Epithelial cell of prostate (primary cell): ENCODE measurements around the gene RB1.

Experiments used
- DNase-seq: peaks from one replicate; pipeline ENCODE4 v3.0.0-alpha.2; 2011; ENCODE audit warnings: low read depth, low spot score
- H3K27ac ChIP-seq: fragments of 450-650 bp; 2 replicates; pipeline ENCODE4 v1.5.1; 2017; ENCODE audit warnings: mild to moderate bottlenecking

The RB1 gene

DNA sequence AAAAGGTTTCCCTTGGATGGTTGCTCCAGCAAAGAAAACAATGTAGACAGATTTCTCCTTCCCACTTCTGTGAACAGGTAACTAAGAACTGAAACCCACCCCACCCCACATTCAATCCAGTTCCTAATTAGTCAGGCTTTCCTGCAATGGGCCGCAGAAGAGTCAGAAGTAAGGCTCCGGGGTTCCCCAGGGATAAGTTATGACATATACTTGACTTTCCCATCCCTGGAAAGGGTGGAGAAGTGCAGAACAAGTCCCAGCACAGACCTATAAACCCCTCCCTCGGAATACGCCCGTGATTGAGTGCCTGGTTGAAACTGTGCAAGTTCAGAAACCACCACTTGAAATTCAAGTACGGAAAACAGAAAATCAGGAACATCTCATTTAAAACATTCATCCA lies 204.5 kb downstream of the RB1 start:
- peak; percentile 97 for DNase-seq
- H3K27ac ChIP-seq, result peak overlapping the region; percentile 95

DNA sequence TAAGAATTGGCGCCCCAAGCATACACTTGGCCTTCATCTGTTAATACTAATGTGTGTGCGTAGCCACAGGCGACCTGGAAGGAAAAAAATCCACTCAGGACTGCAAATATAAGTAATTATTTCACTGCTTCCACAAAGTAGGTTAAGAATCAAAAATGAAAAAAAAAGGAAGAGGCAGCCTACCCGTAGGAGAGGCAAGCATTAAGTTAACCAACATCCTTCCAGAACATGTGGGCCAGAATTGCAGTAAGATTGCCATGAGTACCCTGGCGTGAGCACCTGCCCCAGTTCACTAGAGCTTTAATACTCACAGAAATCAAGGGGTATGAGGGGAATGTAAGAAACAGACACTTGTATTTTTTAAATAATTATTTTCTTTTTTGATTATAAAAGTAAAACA lies 207.1 kb downstream of the RB1 start:
- no peak for DNase-seq
- no peak overlapping the region for H3K27ac ChIP-seq

DNA sequence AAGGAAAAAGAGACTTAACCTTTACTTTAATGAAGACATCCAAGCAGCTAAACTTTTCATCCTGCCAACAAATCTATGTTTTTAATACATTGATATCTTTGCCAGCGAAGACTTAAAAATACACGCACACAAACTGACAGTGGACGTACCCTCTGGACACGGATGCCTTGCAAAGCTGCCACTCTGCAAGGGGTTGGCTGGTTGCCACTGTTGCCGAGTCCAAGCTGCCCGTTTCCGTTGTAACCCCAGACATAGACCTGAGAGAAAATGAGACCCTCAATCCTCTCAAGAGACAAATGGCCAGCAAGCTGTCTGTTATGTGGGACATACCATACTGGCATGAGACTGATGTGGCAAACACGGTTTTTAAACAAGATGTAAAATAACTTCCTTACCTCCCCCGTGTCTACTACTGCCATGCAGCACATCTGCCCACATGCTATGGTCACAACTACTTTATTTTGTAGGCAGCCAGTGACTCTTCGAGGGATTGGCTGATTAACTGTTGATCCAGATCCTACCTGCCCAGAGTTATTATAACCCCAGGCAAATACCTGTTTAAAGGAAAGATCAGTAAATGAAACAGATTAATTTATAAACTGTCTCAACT lies 208.2 kb downstream of the RB1 start:
- no peak overlapping the region for H3K27ac ChIP-seq

DNA sequence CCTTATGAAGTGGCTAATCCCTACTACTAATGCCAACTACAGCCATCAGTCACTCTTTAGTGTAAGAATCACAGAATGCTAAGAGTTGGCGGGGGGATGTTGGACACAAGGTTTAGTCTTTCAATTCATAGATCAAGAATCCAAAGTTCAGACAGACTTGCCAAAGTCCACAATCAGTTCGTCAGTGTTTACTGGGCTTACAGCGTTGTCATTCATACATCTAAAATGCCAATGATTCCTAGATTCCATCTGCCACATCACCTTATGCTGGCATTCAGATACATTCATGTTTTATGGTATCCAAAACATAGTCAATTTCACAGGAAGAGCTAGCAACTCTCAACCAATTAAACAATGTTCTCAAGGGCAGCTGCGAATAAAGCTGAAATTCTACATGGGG lies 211.2 kb downstream of the RB1 start:
- no peak for DNase-seq
- no peak overlapping the region for H3K27ac ChIP-seq

More for the DNA sequence above, 208.2 kb downstream of the RB1 start:
- DNase-seq, result no peak

DNA sequence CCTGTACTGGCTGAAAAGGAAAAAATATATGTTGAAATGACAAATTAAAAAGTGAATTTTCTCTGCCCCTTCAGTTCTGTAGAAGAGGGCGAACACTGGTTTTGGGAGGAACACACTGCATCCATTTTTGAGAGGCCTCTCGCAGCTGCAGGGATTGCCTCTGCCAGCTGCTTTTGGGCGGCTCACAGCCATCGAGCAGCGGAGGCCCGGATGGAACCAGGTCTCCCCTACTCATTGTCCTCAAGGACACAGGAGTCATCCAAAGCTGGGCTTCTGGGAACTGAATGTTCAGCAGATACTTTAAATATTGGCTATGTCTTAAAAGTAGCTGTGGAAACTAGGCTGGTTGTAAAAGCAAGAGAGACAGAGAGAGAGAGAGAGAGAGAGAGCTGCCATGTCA lies 212.2 kb downstream of the RB1 start:
- no peak overlapping the region for H3K27ac ChIP-seq
- DNase-seq, result no peak

DNA sequence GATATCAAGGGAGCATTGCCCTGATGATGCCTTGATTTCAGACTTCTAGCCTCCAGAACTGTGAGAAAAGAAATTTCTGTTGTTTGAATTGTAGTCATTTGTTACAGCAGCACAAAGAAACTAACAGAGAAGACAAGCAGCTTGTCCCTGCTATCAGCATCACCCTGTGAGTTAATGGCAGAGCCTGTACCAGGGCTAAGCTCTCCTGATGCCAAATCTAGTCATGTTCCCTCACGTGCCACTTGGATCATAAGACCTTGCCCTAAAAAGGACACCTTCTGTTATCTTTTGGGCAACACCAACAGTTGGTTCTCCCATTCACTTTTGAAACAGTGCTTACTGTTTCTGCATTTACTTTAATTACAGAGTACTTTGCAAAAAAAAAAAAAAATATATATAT lies 214.5 kb downstream of the RB1 start:
- no peak for DNase-seq
- no peak overlapping the region for H3K27ac ChIP-seq

DNA sequence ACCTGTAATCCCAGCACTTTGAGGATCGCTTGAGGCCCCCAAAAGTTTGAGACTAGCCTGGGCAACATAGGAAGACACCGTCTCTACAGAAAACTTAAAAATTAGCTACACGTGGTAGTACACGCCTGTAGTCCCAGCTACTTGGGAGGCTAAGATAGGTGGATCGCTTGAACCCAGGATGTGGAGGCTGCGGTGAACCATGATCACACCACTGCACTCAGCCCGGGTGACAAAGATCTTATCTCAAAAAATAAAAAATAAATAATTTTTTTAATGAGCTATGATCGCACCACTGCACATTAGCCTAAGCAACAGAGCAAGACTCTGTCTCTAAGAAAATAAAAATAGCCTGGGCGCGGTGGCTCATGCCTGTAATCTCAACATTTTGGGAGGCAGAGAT lies 222.7 kb downstream of the RB1 start:
- H3K27ac ChIP-seq, result no peak overlapping the region
- DNase-seq, result no peak

DNA sequence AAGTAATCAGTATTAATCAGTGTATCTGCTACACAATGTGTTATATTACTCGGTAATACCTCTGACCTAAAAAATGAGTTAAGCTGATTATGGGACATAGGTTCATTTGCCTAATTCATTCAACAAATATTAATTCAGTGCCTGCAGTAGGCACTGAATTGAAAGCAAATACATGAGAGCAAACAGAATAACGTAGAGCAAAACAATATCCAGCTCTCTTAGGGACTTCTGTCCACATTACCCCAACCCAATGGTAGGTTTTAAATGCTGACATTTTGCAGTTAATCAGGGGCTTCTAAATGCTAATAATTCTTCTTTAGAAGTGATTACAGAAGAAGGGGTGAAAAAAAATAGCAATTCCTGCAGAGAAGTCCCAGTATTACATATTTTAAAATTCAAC lies 224.4 kb downstream of the RB1 start:
- DNase-seq, result no peak
- no peak overlapping the region for H3K27ac ChIP-seq

GRCh38 chr13:48528720-48529119 lies 225.2 kb downstream of the RB1 start:
- DNase-seq, result no peak
- no peak overlapping the region for H3K27ac ChIP-seq

- H3K27ac ChIP-seq, result peak overlapping the region; percentile 71
- no peak for DNase-seq
Observed at GRCh38 chr13:48530833-48531232, 227.3 kb downstream of the RB1 start.
